Measurements from ENCODE around the gene ZDHHC22.

Gene ZDHHC22

GRCh38 chr14:77104393-77104792 lies 37.2 kb downstream of the ZDHHC22 start:
- Histone ChIP-seq H3K27ac (replicated peaks) (no peak overlapping the region), H3K4me3 (replicated peaks; ENCODE audit: insufficient read depth, low read length) (no peak overlapping the region), H3K27me3 (ENCODE audit: insufficient read depth, poor library complexity, severe bottlenecking) (no peaks in the 10 kb centered on the region)
- DNase-seq (ENCODE audit: low read depth in 1 of 2, low spot score in 1 of 2), result no peak
- TF ChIP-seq, protein P1, sequence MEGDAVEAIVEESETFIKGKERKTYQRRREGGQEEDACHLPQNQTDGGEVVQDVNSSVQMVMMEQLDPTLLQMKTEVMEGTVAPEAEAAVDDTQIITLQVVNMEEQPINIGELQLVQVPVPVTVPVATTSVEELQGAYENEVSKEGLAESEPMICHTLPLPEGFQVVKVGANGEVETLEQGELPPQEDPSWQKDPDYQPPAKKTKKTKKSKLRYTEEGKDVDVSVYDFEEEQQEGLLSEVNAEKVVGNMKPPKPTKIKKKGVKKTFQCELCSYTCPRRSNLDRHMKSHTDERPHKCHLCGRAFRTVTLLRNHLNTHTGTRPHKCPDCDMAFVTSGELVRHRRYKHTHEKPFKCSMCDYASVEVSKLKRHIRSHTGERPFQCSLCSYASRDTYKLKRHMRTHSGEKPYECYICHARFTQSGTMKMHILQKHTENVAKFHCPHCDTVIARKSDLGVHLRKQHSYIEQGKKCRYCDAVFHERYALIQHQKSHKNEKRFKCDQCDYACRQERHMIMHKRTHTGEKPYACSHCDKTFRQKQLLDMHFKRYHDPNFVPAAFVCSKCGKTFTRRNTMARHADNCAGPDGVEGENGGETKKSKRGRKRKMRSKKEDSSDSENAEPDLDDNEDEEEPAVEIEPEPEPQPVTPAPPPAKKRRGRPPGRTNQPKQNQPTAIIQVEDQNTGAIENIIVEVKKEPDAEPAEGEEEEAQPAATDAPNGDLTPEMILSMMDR (IDR thresholded peaks at IDR 0.05; ENCODE audit: insufficient read depth, low read length), result no peak
- TF ChIP-seq GABPA (IDR thresholded peaks at IDR 0.05; ENCODE audit: low read depth), result no peak
- TF ChIP-seq SPI1 (IDR thresholded peaks at IDR 0.05; ENCODE audit: borderline replicate concordance, low read depth), result no peak
- no peak for TF ChIP-seq REST (IDR thresholded peaks at IDR 0.05; ENCODE audit: insufficient replicate concordance, low read depth)
- TF ChIP-seq POLR2AphosphoS5 (IDR thresholded peaks at IDR 0.05; ENCODE audit: low read depth), result no peak

DNA sequence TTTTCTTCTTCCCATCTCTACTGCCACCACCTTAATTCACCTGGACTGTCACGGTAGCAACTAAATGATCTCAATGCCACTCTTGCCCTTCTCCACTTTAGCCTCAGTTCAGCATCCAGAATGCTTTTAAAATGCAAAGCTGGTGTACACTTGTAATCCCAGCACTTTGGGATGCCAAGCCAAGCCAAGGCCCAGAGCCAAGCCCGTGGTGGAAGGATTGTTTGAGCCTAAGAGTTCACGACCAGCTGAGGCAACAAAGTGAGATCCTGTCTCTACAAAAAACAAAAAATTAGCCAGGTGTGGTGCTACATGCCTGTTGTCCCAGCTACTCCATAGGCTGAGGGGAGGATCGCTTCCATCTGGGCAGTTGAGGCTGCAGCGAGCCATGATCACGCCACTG lies 37.6 kb downstream of the ZDHHC22 start:
- no peak for DNase-seq (ENCODE audit: low read depth in 1 of 2, low spot score in 1 of 2)
- no peak overlapping the region for H3K4me3 ChIP-seq (replicated peaks; ENCODE audit: insufficient read depth, low read length)
- H3K27me3 ChIP-seq (ENCODE audit: insufficient read depth, poor library complexity, severe bottlenecking), result no peaks in the 10 kb centered on the region
- no peak overlapping the region for H3K27ac ChIP-seq (replicated peaks)
- TF ChIP-seq GABPA (IDR thresholded peaks at IDR 0.05; ENCODE audit: low read depth) (no peak), POLR2AphosphoS5 (IDR thresholded peaks at IDR 0.05; ENCODE audit: low read depth) (no peak)

- no peaks in the 10 kb centered on the region for H3K27me3 ChIP-seq (ENCODE audit: insufficient read depth, poor library complexity, severe bottlenecking)
- H3K27ac ChIP-seq (replicated peaks), result no peak overlapping the region
- TF ChIP-seq, protein P1 (IDR thresholded peaks at IDR 0.05; ENCODE audit: insufficient read depth, low read length), result no peak
- no peak for TF ChIP-seq GABPA (IDR thresholded peaks at IDR 0.05; ENCODE audit: low read depth)
- TF ChIP-seq REST (IDR thresholded peaks at IDR 0.05; ENCODE audit: insufficient replicate concordance, low read depth), result no peak
- TF ChIP-seq POLR2AphosphoS5 (IDR thresholded peaks at IDR 0.05; ENCODE audit: low read depth), result no peak
- no peak for TF ChIP-seq SPI1 (IDR thresholded peaks at IDR 0.05; ENCODE audit: borderline replicate concordance, low read depth)
- no peak for DNase-seq (ENCODE audit: low read depth in 1 of 2, low spot score in 1 of 2)
- H3K4me3 ChIP-seq (replicated peaks; ENCODE audit: insufficient read depth, low read length), result no peak overlapping the region
Measured at GRCh38 chr14:77103475-77103874, 38.1 kb downstream of the ZDHHC22 start.

- no peak for DNase-seq (ENCODE audit: low read depth in 1 of 2, low spot score in 1 of 2)
- no peak for TF ChIP-seq REST (IDR thresholded peaks at IDR 0.05; ENCODE audit: insufficient replicate concordance, low read depth)
- TF ChIP-seq GABPA (IDR thresholded peaks at IDR 0.05; ENCODE audit: low read depth), result no peak
- TF ChIP-seq, protein P1 (IDR thresholded peaks at IDR 0.05; ENCODE audit: insufficient read depth, low read length), result no peak
- no peak for TF ChIP-seq SPI1 (IDR thresholded peaks at IDR 0.05; ENCODE audit: borderline replicate concordance, low read depth)
- TF ChIP-seq POLR2AphosphoS5 (IDR thresholded peaks at IDR 0.05; ENCODE audit: low read depth), result no peak
- Histone ChIP-seq H3K27me3 (ENCODE audit: insufficient read depth, poor library complexity, severe bottlenecking) (no peaks in the 10 kb centered on the region), H3K4me3 (replicated peaks; ENCODE audit: insufficient read depth, low read length) (no peak overlapping the region), H3K27ac (replicated peaks) (no peak overlapping the region)
Measured at GRCh38 chr14:77102154-77102553, 39.4 kb downstream of the ZDHHC22 start.
